Activated CD4-positive, alpha-beta T cell treated with anti-CD3 and anti-CD28 coated beads, Interleukin-2, Interleukin-6, amounts not matched to agents 100 ng/mL and 50 ng/mL, durations not matched to agents 16 hours and 8 hours (primary cell): ENCODE measurements around the gene MADCAM1.

Source experiments
- DNase-seq: peaks from one replicate; pipeline ENCODE4 v3.0.0-alpha.2; 2020

The MADCAM1 gene

GRCh38 chr19:488505-489417 is 7.5 kb upstream of the MADCAM1 start:
- peak; percentile 95 for DNase-seq

DNA sequence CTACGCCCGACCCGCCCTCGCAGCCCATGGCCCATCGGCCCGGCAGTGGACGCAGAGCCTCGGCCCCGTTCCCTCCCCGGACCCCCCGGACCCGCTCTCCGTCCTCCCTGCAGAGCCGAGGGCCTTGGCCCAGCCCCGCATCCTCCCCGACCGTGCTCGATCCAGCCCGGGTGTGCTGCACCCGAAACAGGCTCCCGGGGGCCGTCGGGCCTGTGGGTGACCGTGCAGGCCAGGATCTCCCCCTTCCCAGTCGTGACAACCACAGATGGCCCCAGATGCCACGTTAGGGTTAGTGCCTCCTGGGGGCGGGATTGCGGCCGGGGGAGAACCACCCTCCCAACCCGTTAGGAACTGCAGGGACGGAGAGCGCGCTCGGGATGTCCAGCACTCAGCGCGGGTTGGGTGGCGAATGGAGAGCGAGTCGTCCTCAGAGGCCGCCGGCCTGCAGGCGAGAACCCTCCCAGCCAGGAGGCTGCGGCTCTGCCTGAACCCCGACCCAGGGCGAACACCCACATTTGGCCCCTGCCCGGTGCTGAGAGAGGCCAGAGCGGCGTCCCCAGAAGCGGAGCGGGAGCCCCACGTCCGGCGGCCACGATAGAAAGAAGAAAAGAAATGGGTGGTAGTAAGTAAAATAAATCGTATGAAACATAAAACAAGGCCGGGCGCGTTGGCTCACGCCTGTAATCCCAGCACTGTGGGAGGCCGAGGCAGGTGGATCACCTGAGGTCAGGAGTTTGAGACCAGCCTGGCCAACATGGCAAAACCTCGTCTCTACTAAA is 6.7 kb upstream of the MADCAM1 start:
- DNase-seq: no peak

DNA sequence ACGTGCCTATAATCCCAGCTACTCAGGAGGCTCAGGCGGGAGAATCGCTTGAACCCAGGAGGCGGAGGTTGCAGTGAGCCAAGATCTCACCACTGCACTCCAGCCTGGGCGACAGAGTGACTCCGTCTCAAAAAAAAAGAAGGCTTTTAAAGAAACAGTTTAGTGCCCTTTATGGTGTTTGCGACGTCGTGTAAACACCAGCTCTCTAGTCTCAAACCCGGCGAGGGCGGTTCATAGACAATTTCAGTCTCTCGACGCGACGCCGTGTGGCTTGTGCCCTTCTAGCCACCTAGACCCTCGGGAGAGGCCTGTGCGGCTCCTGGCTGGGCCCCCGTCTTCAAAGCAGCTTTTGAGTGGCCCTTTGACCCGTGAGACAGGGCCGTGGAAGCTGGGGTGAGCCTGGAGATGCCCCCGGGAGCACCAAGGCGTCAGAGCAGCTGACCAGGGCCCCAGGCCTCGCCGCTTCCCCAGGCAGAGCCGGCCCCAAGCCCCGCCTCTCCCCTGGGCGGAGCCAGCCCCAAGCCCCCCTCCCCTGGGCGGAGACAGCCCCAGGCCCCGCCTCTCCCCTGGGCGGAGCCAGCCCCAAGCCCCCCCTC is 5.0 kb upstream of the MADCAM1 start:
- DNase-seq: peak; percentile 33

- DNase-seq: peak; percentile 42
Observed at GRCh38 chr19:492091-492531, 4.2 kb upstream of the MADCAM1 start.

GRCh38 chr19:493391-494170 is 2.7 kb upstream of the MADCAM1 start:
- DNase-seq: no peak

- DNase-seq: no peak
Observed at GRCh38 chr19:494171-495080, 1.9 kb upstream of the MADCAM1 start.

GRCh38 chr19:495081-495401 is 1.2 kb upstream of the MADCAM1 start:
- DNase-seq: no peak

GRCh38 chr19:495402-496111 is 729 bp upstream of the MADCAM1 start:
- peak; percentile 68 for DNase-seq

- no peak for DNase-seq
Observed at GRCh38 chr19:496986-497385, 700 bp downstream of the MADCAM1 start.

GRCh38 chr19:497491-497868 is 1.2 kb downstream of the MADCAM1 start:
- DNase-seq: no peak

- DNase-seq: no peak
Observed at GRCh38 chr19:497869-498510, 1.7 kb downstream of the MADCAM1 start.

GRCh38 chr19:498511-498891 is 2.2 kb downstream of the MADCAM1 start:
- no peak for DNase-seq

- DNase-seq: no peak
Observed at GRCh38 chr19:498977-499623, 2.8 kb downstream of the MADCAM1 start.

DNA sequence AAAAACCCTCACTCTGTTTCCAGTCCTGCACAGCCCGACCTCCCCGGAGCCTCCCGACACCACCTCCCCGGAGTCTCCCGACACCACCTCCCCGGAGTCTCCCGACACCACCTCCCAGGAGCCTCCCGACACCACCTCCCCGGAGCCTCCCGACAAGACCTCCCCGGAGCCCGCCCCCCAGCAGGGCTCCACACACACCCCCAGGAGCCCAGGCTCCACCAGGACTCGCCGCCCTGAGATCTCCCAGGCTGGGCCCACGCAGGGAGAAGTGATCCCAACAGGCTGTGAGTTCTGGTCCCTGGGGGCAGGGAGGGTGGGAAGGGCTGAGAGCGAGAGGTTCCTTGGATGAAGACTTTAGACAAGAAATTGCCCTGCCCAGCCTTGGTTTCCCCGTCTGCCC is 5.4 kb downstream of the MADCAM1 start:
- DNase-seq: no peak

DNA sequence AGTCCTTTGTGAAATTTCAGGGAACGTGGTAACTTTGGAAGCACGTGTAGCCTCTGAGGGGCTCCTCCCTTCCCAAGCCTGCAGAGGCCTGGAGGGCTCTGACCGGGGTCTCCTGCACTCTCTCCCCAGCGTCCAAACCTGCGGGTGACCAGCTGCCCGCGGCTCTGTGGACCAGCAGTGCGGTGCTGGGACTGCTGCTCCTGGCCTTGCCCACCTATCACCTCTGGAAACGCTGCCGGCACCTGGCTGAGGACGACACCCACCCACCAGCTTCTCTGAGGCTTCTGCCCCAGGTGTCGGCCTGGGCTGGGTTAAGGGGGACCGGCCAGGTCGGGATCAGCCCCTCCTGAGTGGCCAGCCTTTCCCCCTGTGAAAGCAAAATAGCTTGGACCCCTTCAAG is 8.3 kb downstream of the MADCAM1 start:
- no peak for DNase-seq

GRCh38 chr19:506404-507285 is 10.4 kb downstream of the MADCAM1 start:
- DNase-seq: peak; percentile 98

- peak; percentile 87 for DNase-seq
Observed at GRCh38 chr19:507286-508203, 11.3 kb downstream of the MADCAM1 start, which contains the start of gene TPGS1. TSS of gene TPGS1 (plus strand) at chr19:507497. CDS start at chr19:507507, 10 bp downstream.
